ENCODE measurements around the gene GRM7.

- TF ChIP-seq CTCF (IDR thresholded peaks at IDR 0.05) (no peak), EZH2 (IDR thresholded peaks at IDR 0.05; ENCODE audit: borderline replicate concordance, insufficient read depth, low read depth, low read length, poor library complexity, severe bottlenecking) (no peak)
These were observed 168.6 kb downstream of the GRM7 start for GRCh38 chr3:7029562-7029961.
